ENCODE measurements around the gene DNAH6. TPM values are rescaled to one million over a fixed set of nuclear protein-coding genes. Genes with fewer than 3 reads are reported as not detected.

Gene DNAH6
- total and polyA plus RNA-seq, 9 of the 15 experiments (the other 6 are each of a cell fraction or from before 2014, with no cell fraction given), result 0.01 to 0.04 (median 0.01) TPM; not detected in 5

GRCh38 chr2:84846741-84847142 is 330.4 kb downstream of the DNAH6 start:
- ATAC-seq (no peak), DNase-seq (ENCODE audit: extremely low read depth in 1 of 4, low spot score in 3 of 4) (no peak), FAIRE-seq (no peak)
- ChIA-PET CTCF (ENCODE audit: low intra/inter-chr PET ratio) (no interaction called here), POLR2A (interaction anchor here (0.5 kb wide), 1 partner anchor 59 kb away, joined by 3 read pairs; no protein-coding TSS in a partner anchor)
- H3K27ac ChIP-seq (ENCODE audit: extremely low read depth, low read depth, low read length), result no peak overlapping the region
- no peaks in the 10 kb centered on the region for H3K4me1 ChIP-seq (replicated peaks in 1 of 2; ENCODE audit: control insufficient read depth in 2 of 2, insufficient read depth in 2 of 2, low read length in 2 of 2)
- peaks cover 4 to 16% of the 10 kb centered on the region in 2 experiments; a peak in 4 of 5 replicates for H3K27me3 ChIP-seq (ENCODE audit: control insufficient read depth in 2 of 2, insufficient read depth in 2 of 2, low read length in 2 of 2)
- BruUV-seq (replicated peaks), result no TSS peak
- no peaks in the 10 kb centered on the region for H3K9me1 ChIP-seq (ENCODE audit: control insufficient read depth, insufficient read depth, low read length)
- intact Hi-C loops (cut with micrococcal nuclease) (no loop called here), in situ Hi-C loops (cut with MboI) (no loop called here)
- H2AFZ ChIP-seq (ENCODE audit: low read depth, low read length), result no peak overlapping the region
- H3K36me3 ChIP-seq (ENCODE audit: control insufficient read depth, insufficient read depth, low read length), result no peaks in the 10 kb centered on the region
- WGBS (ENCODE audit: insufficient coverage, low coverage, missing lambda C conversion rate), result 0% methylated on average over 2 of the region's 2 CpGs
- H3K4me2 ChIP-seq (ENCODE audit: insufficient read depth, low read length), result no peak overlapping the region
- H4K20me1 ChIP-seq (replicated peaks; ENCODE audit: control insufficient read depth, insufficient read depth, low read length), result no peaks in the 10 kb centered on the region
- no peak overlapping the region for H3K9ac ChIP-seq (ENCODE audit: insufficient read depth in 1 of 2, low read depth in 2 of 2, low read length in 2 of 2)
- H3K9me3 ChIP-seq (replicated peaks; ENCODE audit: control insufficient read depth, insufficient read depth, low read depth, low read length), result no peaks in the 10 kb centered on the region
- no peak for TF ChIP-seq ZNF253 (CRISPR knock-in tag; conservative IDR thresholded peaks at IDR 0.05)
- H3K4me3 ChIP-seq, result no peak overlapping the region
- no peaks in the 10 kb centered on the region for H3K79me2 ChIP-seq (ENCODE audit: control insufficient read depth, insufficient read depth, low read length)

- CTCF ChIA-PET (ENCODE audit: low intra/inter-chr PET ratio), result no interaction called here
- TF ChIP-seq PHTF2 (CRISPR knock-in tag; IDR thresholded peaks at IDR 0.05), result no peak
- TF ChIP-seq ILF3 (IDR thresholded peaks at IDR 0.05; ENCODE audit: borderline replicate concordance), result no peak
- no peak for TF ChIP-seq EWSR1 (IDR thresholded peaks at IDR 0.05; ENCODE audit: borderline replicate concordance, low read depth, partially characterized antibody)
- no peak for TF ChIP-seq PYGO2 (tag; IDR thresholded peaks at IDR 0.05)
- TF ChIP-seq CTCFL (IDR thresholded peaks at IDR 0.05; ENCODE audit: borderline replicate concordance, insufficient read depth, low read depth, low read length, poor library complexity, severe bottlenecking), result no peak
- TF ChIP-seq TOE1 (IDR thresholded peaks at IDR 0.05; ENCODE audit: borderline replicate concordance), result no peak
- TF ChIP-seq TOE1 (CRISPR knock-in tag; IDR thresholded peaks at IDR 0.05; ENCODE audit: borderline replicate concordance, low read depth), result no peak
- no peak for TF ChIP-seq NCOA1 (IDR thresholded peaks at IDR 0.05; ENCODE audit: low read depth)
- TF ChIP-seq SRSF3 (IDR thresholded peaks at IDR 0.05; ENCODE audit: insufficient read depth, low read length), result no peak
- no peak for TF ChIP-seq LARP7 (IDR thresholded peaks at IDR 0.05)
- TF ChIP-seq NRF1 (conservative IDR thresholded peaks at IDR 0.05 in 1 of 2, IDR thresholded peaks at IDR 0.05 in 1 of 2), result no peak
Measured at GRCh38 chr2:84847326-84848050, 331.2 kb downstream of the DNAH6 start.

More at GRCh38 chr2:84847326-84848050, 331.2 kb downstream of the DNAH6 start:
- Histone ChIP-seq H3K27me3 (ENCODE audit: control insufficient read depth in 2 of 2, insufficient read depth in 2 of 2, low read length in 2 of 2) (peaks cover 4 to 22% of the 10 kb centered on the region in 2 experiments; a peak in 4 of 5 replicates), H3K79me2 (ENCODE audit: control insufficient read depth, insufficient read depth, low read length) (no peaks in the 10 kb centered on the region), H3K27ac (ENCODE audit: extremely low read depth, low read depth, low read length) (no peak overlapping the region), H3K9ac (ENCODE audit: insufficient read depth in 1 of 2, low read depth in 2 of 2, low read length in 2 of 2) (no peak overlapping the region), H3K36me3 (ENCODE audit: control insufficient read depth, insufficient read depth, low read length) (no peaks in the 10 kb centered on the region), H2AFZ (ENCODE audit: low read depth, low read length) (no peak overlapping the region), H3K4me3 (no peak overlapping the region), H3K4me1 (replicated peaks in 1 of 2; ENCODE audit: control insufficient read depth in 2 of 2, insufficient read depth in 2 of 2, low read length in 2 of 2) (no peaks in the 10 kb centered on the region), H3K4me2 (ENCODE audit: insufficient read depth, low read length) (no peak overlapping the region), H3K9me1 (ENCODE audit: control insufficient read depth, insufficient read depth, low read length) (no peaks in the 10 kb centered on the region), H4K20me1 (replicated peaks; ENCODE audit: control insufficient read depth, insufficient read depth, low read length) (no peaks in the 10 kb centered on the region), H3K9me3 (replicated peaks; ENCODE audit: control insufficient read depth, insufficient read depth, low read depth, low read length) (no peaks in the 10 kb centered on the region)
- POLR2A ChIA-PET, result interaction anchor here (0.5 kb wide), 1 partner anchor 59 kb away, joined by 3 read pairs; no protein-coding TSS in a partner anchor
- no TSS peak for BruUV-seq (replicated peaks)
- WGBS (ENCODE audit: insufficient coverage, low coverage, missing lambda C conversion rate), result 1% methylated on average over 5 of the region's 5 CpGs
- ATAC-seq, result no peak
- in situ Hi-C loops (cut with MboI), result no loop called here
- intact Hi-C loops (cut with micrococcal nuclease), result no loop called here
- FAIRE-seq, result no peak
- no peak for DNase-seq (ENCODE audit: extremely low read depth in 1 of 4, low spot score in 3 of 4)
